GM12878 (cell line): ENCODE results near the gene FSD1L. TPM values are rescaled to one million over a fixed set of nuclear protein-coding genes. Genes with fewer than 3 reads are reported as not detected.

Experiments
- BHLHE40 ChIP-seq, 2 experiments: fragments of 450-650 bp in 1 of 2; IDR thresholded peaks; 2 replicates each; pipeline ENCODE4 v1.6.1; 2011 to 2017; ENCODE audit warnings: low read depth in 2 of 2, borderline replicate concordance in 1 of 2, improper control_type of control experiment in 1 of 2, low read length in 1 of 2, mild to moderate bottlenecking in 1 of 2
- BRCA1 ChIP-seq: IDR thresholded peaks from 2 replicates; pipeline ENCODE4 v1.6.1; 2011; ENCODE audit warnings: low read depth, low read length, improper control_type of control experiment
- CBFB ChIP-seq: IDR thresholded peaks from 2 replicates; pipeline ENCODE4 v1.6.1; 2016; ENCODE audit warnings: antibody characterized with exemption, low read depth
- CREM ChIP-seq: IDR thresholded peaks from 2 replicates; pipeline ENCODE4 v1.6.1; 2014; ENCODE audit warnings: antibody characterized with exemption, low read depth
- CUX1 ChIP-seq: IDR thresholded peaks from 2 replicates; pipeline ENCODE4 v1.6.1; 2012; ENCODE audit warnings: improper control_type of control experiment, low read depth, low read length; ENCODE audit not compliant: insufficient replicate concordance
- EP300 ChIP-seq, 2 experiments: fragments of 150-350 bp in 1 of 2; IDR thresholded peaks; 2 replicates each; pipeline ENCODE4 v1.6.1; 2011 to 2012; ENCODE audit warnings: low read depth in 2 of 2, low read length in 2 of 2, borderline replicate concordance in 1 of 2, improper control_type of control experiment in 1 of 2, inconsistent platforms in 1 of 2; ENCODE audit not compliant: control insufficient read depth in 1 of 2
- GABPA ChIP-seq: IDR thresholded peaks from 2 replicates; pipeline ENCODE4 v1.6.1; 2014; ENCODE audit warnings: antibody characterized with exemption, low read depth, mild to moderate bottlenecking, inconsistent platforms
- IKZF1 ChIP-seq: fragments of 450-650 bp; conservative IDR thresholded peaks from 2 replicates; pipeline ENCODE4 v1.6.1; 2017; ENCODE audit warnings: antibody characterized with exemption, mild to moderate bottlenecking
- IKZF2 ChIP-seq, 2 experiments: fragments of 450-650 bp; IDR thresholded peaks; 2 replicates each; pipeline ENCODE4 v1.6.1; 2017; ENCODE audit warnings: mild to moderate bottlenecking in 2 of 2, moderate library complexity in 2 of 2
- JUNB ChIP-seq: IDR thresholded peaks from 2 replicates; pipeline ENCODE4 v1.6.1; 2016; ENCODE audit warnings: antibody characterized with exemption, mild to moderate bottlenecking
- KAT2A ChIP-seq: conservative IDR thresholded peaks from 2 replicates; pipeline ENCODE4 v1.6.1; 2011; ENCODE audit warnings: low read depth, low read length; ENCODE audit not compliant: control insufficient read depth
- MEF2A ChIP-seq: IDR thresholded peaks from 2 replicates; pipeline ENCODE4 v1.6.1; 2011; ENCODE audit warnings: low read depth, mild to moderate bottlenecking, low read length, moderate library complexity; ENCODE audit not compliant: insufficient read depth
- MTA2 ChIP-seq: fragments of 450-650 bp; IDR thresholded peaks from 2 replicates; pipeline ENCODE4 v1.6.1; 2016; ENCODE audit warnings: low read depth, mild to moderate bottlenecking, moderate library complexity
- MYB ChIP-seq: fragments of 150-350 bp; IDR thresholded peaks from 2 replicates; pipeline ENCODE4 v1.6.1; 2014; ENCODE audit warnings: mild to moderate bottlenecking, low read depth, low read length, borderline replicate concordance
- PAX5 ChIP-seq: IDR thresholded peaks from 2 replicates; pipeline ENCODE4 v1.6.1; 2011; ENCODE audit warnings: low read depth, low read length, borderline replicate concordance
- POU2F2 ChIP-seq: IDR thresholded peaks from 3 replicates; pipeline ENCODE4 v1.6.1; 2011; ENCODE audit warnings: low read depth, mild to moderate bottlenecking, low read length, borderline replicate concordance
- RCOR1 ChIP-seq: conservative IDR thresholded peaks from 2 replicates; pipeline ENCODE4 v1.6.1; 2012; ENCODE audit warnings: low read depth, low read length, improper control_type of control experiment
- RUNX3 ChIP-seq: IDR thresholded peaks from 2 replicates; pipeline ENCODE4 v1.6.1; 2012; ENCODE audit warnings: low read length, inconsistent platforms
- SREBF1 ChIP-seq: IDR thresholded peaks from 2 replicates; pipeline ENCODE4 v1.6.1; 2012; ENCODE audit warnings: mild to moderate bottlenecking, low read length
- TBL1XR1 ChIP-seq: IDR thresholded peaks from 2 replicates; pipeline ENCODE4 v1.6.1; 2012; ENCODE audit warnings: low read depth, low read length, improper control_type of control experiment
- ZBED1 ChIP-seq: IDR thresholded peaks from 2 replicates; pipeline ENCODE4 v1.6.1; 2016; ENCODE audit warnings: borderline replicate concordance
- ZNF687 ChIP-seq: fragments of 450-650 bp; IDR thresholded peaks from 2 replicates; pipeline ENCODE4 v1.6.1; 2017; ENCODE audit warnings: mild to moderate bottlenecking, moderate library complexity
- polyA plus RNA-seq, 11 experiments: library from polyadenylated mRNA; depleted of rRNA in 4 of 11; unstranded in 6 of 11; stranded (reverse) in 5 of 11; fragments of >200 nt; fragmentation: Nextera tagmentation in 4 of 11; fragmentation: Illumina TruSeq in 1 of 11; extraction: Ambion mirVana in 4 of 11; extraction: Trizol in 1 of 11; gene quantifications; 1 replicate in 1 of 11; 2 replicates in 10 of 11; pipeline versions ENCODE4 v1.2.1 to v1.2.3, GENCODE V29; 2011 to 2016; ENCODE audit warnings: inconsistent platforms in 2 of 11, missing spikeins in 2 of 11, low read depth in 1 of 11
- total RNA-seq, 4 experiments: library from RNA; depleted of rRNA in 3 of 4; stranded (reverse); fragments of >200 nt in 3 of 4; fragmentation: Illumina TruSeq in 1 of 4; extraction: Trizol in 1 of 4; gene quantifications; 2 replicates each; pipeline versions ENCODE4 v1.2.1 to v1.2.3, GENCODE V29; 2013 to 2021

The FSD1L gene
- total and polyA plus RNA-seq, 10 of the 15 experiments (the other 5 are each of a cell fraction or from before 2014, with no cell fraction given) = 11.9 to 52.4 (median 17.0) TPM

GRCh38 chr9:105405514-105406131 lies 42.2 kb upstream of the FSD1L start (continued):
- TF ChIP-seq ZNF687 = no peak
- TF ChIP-seq CUX1 = peak; percentile 21
- peak; percentile 19; the same call in 1 of the 2 replicates for TF ChIP-seq CREM
- TF ChIP-seq EP300 (IDR thresholded peaks at IDR 0.05; ENCODE audit: borderline replicate concordance in 1 of 2, control insufficient read depth in 1 of 2, low read depth in 2 of 2, low read length in 2 of 2) = peak in 1 of 2 experiments; percentile 75; a peak in 2 of 4 replicates
- TF ChIP-seq IKZF2 (IDR thresholded peaks at IDR 0.05) = peak; percentile 55 to 66; a peak in 3 of 4 replicates
- no peak for TF ChIP-seq KAT2A
- peak; percentile 83 for TF ChIP-seq MTA2
- TF ChIP-seq MYB = no peak
- TF ChIP-seq RCOR1 = 0 out of 2 replicates have a peak, but pooled peaks have one; percentile 51
- peak; percentile 82 for TF ChIP-seq TBL1XR1
- peak; percentile 88 for TF ChIP-seq POU2F2
- peak; percentile 35; the same call in 1 of the 2 replicates for TF ChIP-seq IKZF1
- TF ChIP-seq GABPA = no peak
- TF ChIP-seq BHLHE40 (IDR thresholded peaks at IDR 0.05; ENCODE audit: borderline replicate concordance in 1 of 2, low read depth in 2 of 2, low read length in 1 of 2) = peak; percentile 73 to 82
- peak; percentile 94 for TF ChIP-seq CBFB
- no peak for TF ChIP-seq SREBF1
- TF ChIP-seq PAX5 = peak; percentile 89
- 0 out of 2 replicates have a peak, but pooled peaks have one; percentile 19 for TF ChIP-seq JUNB
- 0 out of 2 replicates have a peak, but pooled peaks have one; percentile 35 for TF ChIP-seq MEF2A
- peak; percentile 61; the same call in 1 of the 2 replicates for TF ChIP-seq ZBED1
- no peak for TF ChIP-seq BRCA1
- TF ChIP-seq RUNX3 = peak; percentile 99
